IPS-20b (cell line): ENCODE data around the gene YBX2.

Experiments used
- H3K27ac ChIP-seq: one replicate; pipeline ENCODE4 v1.5.1; 2013; ENCODE audit warnings: low read length
- H3K27me3 ChIP-seq: 2 replicates; pipeline ENCODE4 v1.6.1; 2013; ENCODE audit warnings: mild to moderate bottlenecking, low read length, inconsistent platforms; ENCODE audit not compliant: insufficient read depth
- H3K36me3 ChIP-seq: 2 replicates; pipeline ENCODE4 v1.6.1; 2013; ENCODE audit warnings: low read depth, mild to moderate bottlenecking, inconsistent platforms, low read length, moderate library complexity; ENCODE audit not compliant: insufficient read depth
- H3K4me1 ChIP-seq: 2 replicates; pipeline ENCODE4 v1.6.1; 2013; ENCODE audit warnings: mild to moderate bottlenecking, control low read depth, inconsistent platforms, low read length, moderate library complexity; ENCODE audit not compliant: insufficient read depth
- H3K4me3 ChIP-seq: 2 replicates; pipeline ENCODE4 v1.5.1; 2013; ENCODE audit warnings: mild to moderate bottlenecking, low read length, inconsistent platforms
- H3K9ac ChIP-seq: 2 replicates; pipeline ENCODE4 v1.6.1; 2013; ENCODE audit warnings: low read depth, mild to moderate bottlenecking, inconsistent platforms, low read length, moderate library complexity
- H3K9me3 ChIP-seq: 2 replicates; pipeline ENCODE4 v1.6.1; 2013; ENCODE audit warnings: mild to moderate bottlenecking, low read depth, low read length, inconsistent platforms; ENCODE audit not compliant: insufficient read depth

YBX2 gene

DNA sequence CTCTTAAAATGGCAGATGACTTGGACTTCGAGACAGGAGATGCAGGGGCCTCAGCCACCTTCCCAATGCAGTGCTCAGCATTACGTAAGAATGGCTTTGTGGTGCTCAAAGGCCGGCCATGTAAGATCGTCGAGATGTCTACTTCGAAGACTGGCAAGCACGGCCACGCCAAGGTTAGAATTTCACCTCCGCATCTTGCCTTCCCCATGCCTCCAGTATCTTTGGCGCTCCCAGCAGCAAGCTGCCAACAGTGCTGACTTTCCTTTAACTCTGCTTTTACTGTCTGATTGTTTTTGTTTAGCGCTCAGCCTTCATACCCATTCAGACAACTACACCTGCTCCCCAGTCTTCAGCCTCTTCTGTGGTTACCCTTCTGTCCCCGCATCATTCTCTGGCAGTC lies 15.2 kb upstream of the YBX2 start:
- Histone ChIP-seq H3K9me3 (no peaks in the 10 kb centered on the region), H3K4me3 (peak overlapping the region; percentile 96), H3K4me1 (peaks cover 5% of the 10 kb centered on the region; the same call in 1 of the 2 replicates), H3K9ac (peak overlapping the region; percentile 99; the same call in 1 of the 2 replicates), H3K36me3 (peaks cover 55% of the 10 kb centered on the region), H3K27me3 (no peaks in the 10 kb centered on the region), H3K27ac (no peak overlapping the region)

DNA sequence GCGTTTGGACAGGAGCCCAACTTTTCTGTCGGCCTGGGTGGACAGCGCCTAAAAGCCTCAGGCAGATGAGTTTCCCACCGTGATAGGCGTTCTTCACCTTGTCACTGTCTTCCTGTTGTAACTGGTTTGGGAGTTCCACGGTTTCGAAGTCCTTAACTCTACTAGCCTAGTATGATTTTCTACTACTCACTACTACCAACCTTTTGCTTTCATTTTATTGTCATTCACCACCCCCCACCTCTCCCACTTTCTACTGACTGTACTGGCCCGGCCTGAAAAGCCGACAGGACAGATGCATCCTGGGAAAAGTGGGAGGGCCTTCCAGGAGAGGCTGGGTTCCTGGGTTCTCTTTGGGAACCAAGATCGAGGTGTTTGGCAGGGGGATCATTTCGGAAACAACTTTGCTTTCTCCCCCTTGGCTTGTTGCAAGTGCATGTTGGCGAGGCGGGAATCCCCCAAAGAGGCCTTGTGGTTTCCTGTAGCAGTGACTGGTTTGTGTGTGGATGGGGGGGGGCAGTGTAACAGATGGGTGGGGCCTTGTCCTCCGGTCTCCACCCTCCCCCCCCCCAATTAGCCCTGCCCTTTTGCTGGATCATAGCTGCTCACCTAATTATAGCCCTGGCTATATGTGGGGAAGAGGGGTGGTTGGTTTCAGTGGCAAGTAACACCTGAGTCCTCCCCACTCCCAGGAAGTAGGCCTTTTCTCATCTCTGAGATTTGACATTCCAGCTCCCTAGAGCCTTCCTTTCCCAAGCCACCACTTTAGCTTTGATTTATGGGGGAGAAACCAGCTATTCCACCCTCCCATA lies 14.4 kb upstream of the YBX2 start:
- peak overlapping the region; percentile 80 for H3K27ac ChIP-seq
- H3K36me3 ChIP-seq = peaks cover 50% of the 10 kb centered on the region
- no peaks in the 10 kb centered on the region for H3K27me3 ChIP-seq
- peaks cover 5% of the 10 kb centered on the region; the same call in 1 of the 2 replicates for H3K4me1 ChIP-seq
- H3K9me3 ChIP-seq = no peaks in the 10 kb centered on the region
- H3K9ac ChIP-seq = peak overlapping the region; percentile 99
- H3K4me3 ChIP-seq = peak overlapping the region; percentile 96

GRCh38 chr17:7307686-7308624 lies 13.5 kb upstream of the YBX2 start:
- H3K9ac ChIP-seq = peak overlapping the region; percentile 99
- no peaks in the 10 kb centered on the region for H3K27me3 ChIP-seq
- peaks cover 5% of the 10 kb centered on the region; the same call in 1 of the 2 replicates for H3K4me1 ChIP-seq
- peak overlapping the region; percentile 96 for H3K4me3 ChIP-seq
- H3K27ac ChIP-seq = peak overlapping the region; percentile 80
- no peaks in the 10 kb centered on the region for H3K9me3 ChIP-seq
- H3K36me3 ChIP-seq = peaks cover 42% of the 10 kb centered on the region

DNA sequence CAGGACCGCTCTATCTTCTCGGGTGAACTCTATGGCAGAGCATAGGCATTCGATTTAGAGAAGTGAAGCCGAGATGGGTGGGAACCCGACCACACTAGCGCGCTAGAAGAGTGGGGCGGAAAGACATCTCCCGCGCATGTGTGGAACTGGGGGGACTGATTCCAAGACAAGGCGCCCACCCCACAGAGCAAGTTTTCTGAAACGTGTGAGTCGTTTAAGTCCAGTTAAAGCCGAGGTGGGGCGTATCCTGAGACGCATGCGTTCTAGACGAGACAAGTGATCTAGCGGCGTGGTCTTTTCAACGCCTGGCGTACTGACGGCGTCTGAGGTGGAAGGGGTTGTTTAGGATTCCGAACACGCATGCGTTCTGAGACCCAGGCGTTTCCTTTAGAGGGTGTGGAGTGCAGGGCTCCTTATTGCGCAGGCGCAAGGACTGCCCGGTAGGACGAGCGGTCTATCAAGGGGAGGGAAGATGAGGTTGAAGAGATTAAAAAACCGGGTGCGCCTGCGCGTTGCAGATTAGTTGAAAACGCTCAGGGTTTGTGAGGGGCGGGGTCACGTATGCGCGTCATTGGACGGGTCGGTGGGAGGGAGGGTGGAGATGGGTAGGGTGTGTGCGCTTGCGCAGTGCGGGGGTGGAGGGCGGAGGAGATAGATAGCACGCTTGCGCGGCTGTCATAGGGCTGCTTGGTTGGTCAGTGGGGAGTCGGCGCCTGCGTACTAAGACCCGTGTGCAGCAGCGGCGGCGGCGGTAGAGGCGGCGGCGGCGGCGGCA lies 12.7 kb upstream of the YBX2 start, which contains the start of gene EIF5A:
TSS of gene EIF5A (plus strand) at position 718 of the 775 bp plus-strand sequence. CDS start 2,008 bp downstream, outside the sequence.
- Histone ChIP-seq H3K4me3 (peak within 1 kb of the TSS; percentile 96), H3K27me3 (no peaks in the 10 kb centered on the region), H3K9ac (peak within 1 kb of the TSS; percentile 99), H3K36me3 (peaks cover 33% of the 10 kb centered on the region), H3K9me3 (no peaks in the 10 kb centered on the region), H3K27ac (peak within 1 kb of the TSS; percentile 80), H3K4me1 (peaks cover 5% of the 10 kb centered on the region; the same call in 1 of the 2 replicates)

GRCh38 chr17:7304179-7304578 lies 9.7 kb upstream of the YBX2 start:
- H3K36me3 ChIP-seq = peaks cover 5% of the 10 kb centered on the region
- no peak overlapping the region for H3K9ac ChIP-seq
- H3K9me3 ChIP-seq = no peaks in the 10 kb centered on the region
- peaks cover 1% of the 10 kb centered on the region; the same call in 1 of the 2 replicates for H3K4me1 ChIP-seq
- no peaks in the 10 kb centered on the region; the same call in 1 of the 2 replicates for H3K27me3 ChIP-seq
- H3K27ac ChIP-seq = no peak overlapping the region
- no peak overlapping the region for H3K4me3 ChIP-seq

GRCh38 chr17:7296189-7296861 lies 1.9 kb upstream of the YBX2 start:
- Histone ChIP-seq H3K9me3 (no peaks in the 10 kb centered on the region), H3K36me3 (no peaks in the 10 kb centered on the region), H3K27me3 (peaks cover 35% of the 10 kb centered on the region), H3K27ac (no peak overlapping the region), H3K9ac (no peak overlapping the region), H3K4me3 (peak overlapping the region; percentile 37; the same call in 1 of the 2 replicates), H3K4me1 (no peaks in the 10 kb centered on the region; the same call in 1 of the 2 replicates)

- no peaks in the 10 kb centered on the region; the same call in 1 of the 2 replicates for H3K4me1 ChIP-seq
- no peak overlapping the region; the same call in 1 of the 2 replicates for H3K9ac ChIP-seq
- no peaks in the 10 kb centered on the region for H3K36me3 ChIP-seq
- no peak overlapping the region for H3K27ac ChIP-seq
- H3K4me3 ChIP-seq = peak overlapping the region; percentile 66
- no peaks in the 10 kb centered on the region for H3K9me3 ChIP-seq
- H3K27me3 ChIP-seq = peaks cover 35% of the 10 kb centered on the region
Measured at GRCh38 chr17:7295230-7296180, 1.1 kb upstream of the YBX2 start.

- H3K9ac ChIP-seq = no peak overlapping the region
- peak overlapping the region; percentile 54; the same call in 1 of the 2 replicates for H3K4me3 ChIP-seq
- no peaks in the 10 kb centered on the region for H3K9me3 ChIP-seq
- H3K27me3 ChIP-seq = peaks cover 35% of the 10 kb centered on the region
- H3K4me1 ChIP-seq = no peaks in the 10 kb centered on the region; the same call in 1 of the 2 replicates
- H3K27ac ChIP-seq = no peak overlapping the region
- H3K36me3 ChIP-seq = no peaks in the 10 kb centered on the region
Measured at GRCh38 chr17:7293816-7294613, 424 bp downstream of the YBX2 start.

DNA sequence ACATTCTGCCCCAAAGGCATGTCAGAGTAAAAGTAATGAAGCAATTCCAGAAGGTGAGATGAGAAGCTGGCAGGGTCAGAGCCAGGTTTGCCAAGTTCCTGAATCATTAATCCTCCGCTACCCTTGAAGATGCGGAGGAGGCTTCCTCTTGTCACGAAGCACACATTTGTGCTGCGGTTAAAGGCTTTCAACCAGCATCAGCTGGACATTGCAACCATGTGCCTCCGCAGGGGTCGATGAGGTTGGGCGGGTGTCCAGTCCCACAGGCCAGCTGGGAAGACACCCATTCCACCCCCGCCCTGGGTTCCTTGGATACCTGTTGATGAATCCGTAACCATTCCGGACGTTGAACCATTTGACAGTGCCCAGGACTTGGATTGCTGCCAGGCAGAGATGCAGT lies 1.3 kb downstream of the YBX2 start:
- no peak overlapping the region for H3K9ac ChIP-seq
- peak overlapping the region; percentile 54; the same call in 1 of the 2 replicates for H3K4me3 ChIP-seq
- no peak overlapping the region for H3K27ac ChIP-seq

More for the DNA sequence above, 1.3 kb downstream of the YBX2 start:
- no peaks in the 10 kb centered on the region for H3K9me3 ChIP-seq
- no peaks in the 10 kb centered on the region; the same call in 1 of the 2 replicates for H3K4me1 ChIP-seq
- peaks cover 4% of the 10 kb centered on the region; the same call in 1 of the 2 replicates for H3K36me3 ChIP-seq
- H3K27me3 ChIP-seq = peaks cover 35% of the 10 kb centered on the region
